Fibroblast of pulmonary artery (primary cell): ENCODE measurements around the gene CBLL1.

ENCODE experiments used
- DNase-seq: peaks from one replicate; pipeline ENCODE4 v3.0.0-alpha.2; 2010; ENCODE audit warnings: low read depth
- H3K4me3 ChIP-seq: replicated peaks from 2 replicates; pipeline ENCODE4 v1.5.1; 2011; ENCODE audit warnings: low read depth, mild to moderate bottlenecking, control low read depth, low read length, moderate library complexity
- TF ChIP-seq, protein P1 (sequence below): IDR thresholded peaks from 2 replicates; pipeline ENCODE4 v1.5.1; 2011; ENCODE audit warnings: mild to moderate bottlenecking, control low read depth, low read length, inconsistent platforms; ENCODE audit errors: missing control alignments

CBLL1 gene

DNA sequence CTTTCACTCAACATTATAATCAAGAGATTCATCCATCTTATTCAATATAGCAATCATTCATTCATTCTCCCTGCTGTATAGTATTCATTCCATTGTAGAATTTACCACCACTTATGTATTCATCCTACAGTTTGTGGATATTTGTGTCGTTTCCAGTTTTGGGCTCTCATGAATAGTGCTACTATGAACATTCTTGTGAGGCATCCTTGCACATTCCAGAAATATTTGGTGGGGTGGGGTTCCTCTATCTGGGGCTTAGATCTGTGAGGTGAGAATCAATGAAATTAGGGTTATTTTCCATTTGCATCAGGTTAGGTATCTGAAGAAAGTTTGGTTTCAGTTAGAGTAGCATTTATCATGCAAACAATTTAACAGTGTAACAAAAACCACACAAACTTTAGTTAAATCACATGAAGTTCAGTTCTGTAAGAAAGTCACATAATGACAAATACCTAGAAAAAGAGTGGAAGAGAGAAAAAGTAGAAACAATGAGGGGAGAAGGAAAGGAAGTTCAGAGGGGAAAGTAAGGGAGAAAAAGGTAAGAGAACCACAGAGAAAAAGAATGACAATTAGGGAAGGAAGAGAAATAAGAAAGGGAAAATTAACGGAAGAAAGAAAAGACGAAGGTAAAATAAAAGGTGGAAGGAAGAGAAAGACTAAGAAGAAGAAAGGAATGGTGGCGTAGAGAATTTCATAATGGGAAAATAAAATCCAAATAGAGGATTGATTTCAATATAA is 25.3 kb upstream of the CBLL1 start:
- TF ChIP-seq, protein P1, sequence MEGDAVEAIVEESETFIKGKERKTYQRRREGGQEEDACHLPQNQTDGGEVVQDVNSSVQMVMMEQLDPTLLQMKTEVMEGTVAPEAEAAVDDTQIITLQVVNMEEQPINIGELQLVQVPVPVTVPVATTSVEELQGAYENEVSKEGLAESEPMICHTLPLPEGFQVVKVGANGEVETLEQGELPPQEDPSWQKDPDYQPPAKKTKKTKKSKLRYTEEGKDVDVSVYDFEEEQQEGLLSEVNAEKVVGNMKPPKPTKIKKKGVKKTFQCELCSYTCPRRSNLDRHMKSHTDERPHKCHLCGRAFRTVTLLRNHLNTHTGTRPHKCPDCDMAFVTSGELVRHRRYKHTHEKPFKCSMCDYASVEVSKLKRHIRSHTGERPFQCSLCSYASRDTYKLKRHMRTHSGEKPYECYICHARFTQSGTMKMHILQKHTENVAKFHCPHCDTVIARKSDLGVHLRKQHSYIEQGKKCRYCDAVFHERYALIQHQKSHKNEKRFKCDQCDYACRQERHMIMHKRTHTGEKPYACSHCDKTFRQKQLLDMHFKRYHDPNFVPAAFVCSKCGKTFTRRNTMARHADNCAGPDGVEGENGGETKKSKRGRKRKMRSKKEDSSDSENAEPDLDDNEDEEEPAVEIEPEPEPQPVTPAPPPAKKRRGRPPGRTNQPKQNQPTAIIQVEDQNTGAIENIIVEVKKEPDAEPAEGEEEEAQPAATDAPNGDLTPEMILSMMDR, result no peak
- H3K4me3 ChIP-seq, result no peak overlapping the region
- DNase-seq, result no peak

DNA sequence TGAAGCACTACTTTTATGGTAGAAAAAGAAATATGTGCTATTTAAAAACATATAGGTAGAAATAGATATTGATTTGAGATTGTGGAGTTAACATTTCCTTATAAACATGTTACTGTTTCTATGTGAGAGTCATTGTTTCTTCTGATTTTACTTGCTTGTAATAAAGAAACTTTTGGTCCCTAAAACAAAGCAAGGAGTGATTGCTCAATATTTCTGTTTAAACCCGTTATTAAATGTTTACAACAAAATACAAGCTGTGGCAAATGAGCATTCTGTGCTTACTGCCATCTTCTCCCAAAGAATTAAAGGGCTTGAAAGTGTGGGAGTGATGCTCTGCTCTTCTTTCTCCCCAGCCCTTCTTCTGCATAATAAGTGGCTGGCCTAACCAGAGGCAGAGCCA is 22.7 kb upstream of the CBLL1 start:
- H3K4me3 ChIP-seq, result no peak overlapping the region
- TF ChIP-seq, protein P1, result no peak
- no peak for DNase-seq

DNA sequence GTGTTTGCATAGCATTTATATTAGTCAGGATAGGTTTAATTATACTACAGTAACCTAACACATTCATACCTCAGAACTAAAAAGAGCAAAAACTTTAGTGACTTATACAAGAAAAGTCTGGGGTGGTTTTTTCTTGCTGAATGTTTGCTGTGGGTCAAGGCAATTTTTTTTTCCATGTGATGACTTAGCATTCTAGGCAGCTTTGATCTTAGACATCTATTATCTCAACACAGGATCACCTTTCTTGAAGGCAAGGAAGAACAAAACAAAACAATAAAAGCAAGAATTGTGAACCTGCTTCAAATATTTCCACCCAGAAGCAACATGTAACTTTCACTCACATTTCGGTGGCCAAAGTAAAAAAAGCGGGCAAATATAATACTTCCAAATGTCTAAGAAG is 20.7 kb upstream of the CBLL1 start:
- no peak overlapping the region for H3K4me3 ChIP-seq
- TF ChIP-seq, protein P1, result no peak
- DNase-seq, result no peak

DNA sequence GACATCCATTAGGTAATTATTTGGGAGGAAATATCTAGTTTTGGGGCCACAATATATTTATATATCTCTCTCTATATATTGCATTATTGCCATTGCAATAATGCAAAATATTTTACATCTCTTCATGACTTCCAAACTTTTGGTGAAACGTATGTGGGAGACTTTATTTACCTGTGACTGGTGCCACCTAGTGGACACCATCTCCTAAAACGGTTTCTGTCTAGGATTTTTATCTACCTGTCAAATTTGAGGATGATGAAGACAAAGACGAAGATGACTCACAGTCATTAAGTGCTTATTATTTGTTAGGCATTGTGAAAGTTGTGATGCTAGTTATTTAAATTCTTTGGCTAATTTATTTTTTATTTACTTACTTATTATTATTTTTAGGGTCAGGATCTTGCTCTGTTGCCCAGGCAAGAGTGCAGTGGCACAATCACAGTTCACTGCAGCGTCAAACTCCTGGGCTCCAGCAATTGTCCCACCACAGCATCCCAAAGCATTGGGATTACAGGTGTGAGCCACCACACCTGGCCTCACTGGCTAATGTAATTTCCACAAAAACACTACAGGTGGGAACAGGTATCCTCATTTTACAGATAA is 18.7 kb upstream of the CBLL1 start:
- TF ChIP-seq, protein P1, result peak; percentile 66
- DNase-seq, result peak; percentile 81
- no peak overlapping the region for H3K4me3 ChIP-seq

DNA sequence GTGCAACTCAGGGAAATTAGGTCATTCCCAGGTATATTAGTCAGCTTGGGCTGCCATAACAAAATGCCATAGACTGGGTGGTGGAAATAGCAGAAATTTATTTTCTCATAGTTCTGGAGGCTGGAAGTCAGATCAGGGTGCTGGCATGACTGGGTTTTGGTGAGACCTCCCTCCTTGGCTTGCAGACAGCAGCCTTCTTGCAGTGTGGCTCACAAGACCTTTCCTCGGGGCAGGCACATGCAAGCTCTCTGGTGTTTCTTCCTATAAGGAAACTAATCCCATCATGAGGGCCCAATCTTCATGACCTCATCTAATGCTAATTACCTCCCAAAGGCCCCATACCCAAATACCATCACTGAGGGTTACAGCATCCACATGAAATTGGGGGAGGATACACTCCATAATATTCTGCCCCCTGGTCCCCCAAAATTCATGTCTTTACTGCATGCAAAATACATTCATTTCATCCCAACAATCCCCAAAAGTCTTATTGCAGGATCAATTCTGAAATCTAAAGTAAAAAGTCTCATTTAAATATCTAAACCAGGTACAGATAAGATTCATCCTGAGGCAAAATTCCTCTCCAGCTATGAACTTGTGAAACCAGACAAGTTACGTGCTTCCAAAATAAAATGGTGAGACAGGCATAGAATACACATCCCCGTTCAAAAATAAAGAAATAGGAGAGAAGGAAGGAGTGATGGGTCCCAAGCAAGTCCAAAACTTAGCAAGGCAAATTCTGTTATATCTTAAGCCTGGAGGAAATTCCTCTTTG is 17.4 kb upstream of the CBLL1 start:
- TF ChIP-seq, protein P1, result no peak
- H3K4me3 ChIP-seq, result no peak overlapping the region
- no peak for DNase-seq

DNA sequence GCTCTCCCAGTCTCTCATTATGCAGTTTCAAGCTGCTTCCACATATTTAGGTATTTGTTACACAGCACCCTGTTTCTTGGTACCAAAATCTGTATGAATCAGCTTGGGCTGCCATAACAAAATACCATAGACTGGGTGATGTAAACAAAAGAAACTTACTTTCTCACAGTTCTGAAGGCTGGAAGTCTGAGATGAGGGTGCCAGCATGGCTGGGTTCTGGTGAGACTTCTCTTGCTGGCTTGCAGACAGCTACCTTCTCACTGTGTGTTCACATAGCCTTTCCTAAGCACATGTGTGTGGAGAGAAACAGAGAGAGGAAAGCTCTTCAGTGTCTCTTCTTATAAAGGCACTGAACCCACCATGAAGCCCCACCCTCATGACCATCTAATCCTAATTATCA is 15.7 kb upstream of the CBLL1 start:
- H3K4me3 ChIP-seq, result no peak overlapping the region
- TF ChIP-seq, protein P1, result no peak
- no peak for DNase-seq
